ENCODE results near the gene CDH4. TPM values are rescaled to one million over a fixed set of nuclear protein-coding genes. Genes with fewer than 3 reads are reported as not detected.

CDH4 gene
- total RNA-seq, 4 donors from 2014 or later, result not detected

- DNase-seq, result no peak
- H3K4me3 ChIP-seq, result no peak overlapping the region
- H3K36me3 ChIP-seq, result no peaks in the 10 kb centered on the region
- intact Hi-C loops (cut with DNase I; ENCODE audit: low total_unique reads) (no loop called here), in situ Hi-C loops (cut with MboI; ENCODE audit: low pct_ligation_motif_present in 1 of 4, low pct_unique_long_range_greater_than_20kb in 1 of 4, low sequenced_read_pairs in 3 of 4) (no loop called here)
- WGBS, 2 donors (ENCODE audit: low coverage in 1 of 2), result 89% methylated on average over 6 to 25 of the region's 25 CpGs
- H3K27me3 ChIP-seq, result peaks cover 12% of the 10 kb centered on the region
- no peaks in the 10 kb centered on the region for H3K4me1 ChIP-seq
- TF ChIP-seq POLR2AphosphoS5 (IDR thresholded peaks at IDR 0.05), result no peak
- TF ChIP-seq POLR2A (IDR thresholded peaks at IDR 0.05), result no peak
- no peak for TF ChIP-seq CTCF (IDR thresholded peaks at IDR 0.05)
- no peak for TF ChIP-seq EP300 (IDR thresholded peaks at IDR 0.05; ENCODE audit: low read depth)
- H3K27ac ChIP-seq, result no peak overlapping the region
- no peaks in the 10 kb centered on the region for H3K9me3 ChIP-seq
Observed at GRCh38 chr20:61522498-61523090, 270.5 kb downstream of the CDH4 start.

GRCh38 chr20:61523145-61523544 lies 271.1 kb downstream of the CDH4 start:
- no peak for TF ChIP-seq POLR2A (IDR thresholded peaks at IDR 0.05)
- no peak for TF ChIP-seq CTCF (IDR thresholded peaks at IDR 0.05)
- TF ChIP-seq EP300 (IDR thresholded peaks at IDR 0.05; ENCODE audit: low read depth), result no peak
- no peak for TF ChIP-seq POLR2AphosphoS5 (IDR thresholded peaks at IDR 0.05)
- intact Hi-C loops (cut with DNase I; ENCODE audit: low total_unique reads), result no loop called here
- in situ Hi-C loops (cut with MboI; ENCODE audit: low pct_ligation_motif_present in 1 of 4, low pct_unique_long_range_greater_than_20kb in 1 of 4, low sequenced_read_pairs in 3 of 4), result no loop called here
- no peak for DNase-seq
- Histone ChIP-seq H3K4me1 (no peaks in the 10 kb centered on the region), H3K27me3 (peaks cover 12% of the 10 kb centered on the region), H3K9me3 (no peaks in the 10 kb centered on the region), H3K27ac (no peak overlapping the region), H3K36me3 (no peaks in the 10 kb centered on the region), H3K4me3 (no peak overlapping the region)
- 92% methylated on average over 19 of the region's 19 CpGs; no CpG with 5 or more reads in 1 of the 2 donors for WGBS, 2 donors (ENCODE audit: low coverage in 1 of 2)

- Histone ChIP-seq H3K4me1 (no peaks in the 10 kb centered on the region), H3K4me3 (no peak overlapping the region), H3K27me3 (peaks cover 2% of the 10 kb centered on the region), H3K27ac (no peak overlapping the region), H3K36me3 (no peaks in the 10 kb centered on the region), H3K9me3 (no peaks in the 10 kb centered on the region)
- 59 to 70% methylated on average over 2 to 13 of the region's 13 CpGs for WGBS, 2 donors (ENCODE audit: low coverage in 1 of 2)
- no peak for TF ChIP-seq CTCF (IDR thresholded peaks at IDR 0.05)
- TF ChIP-seq POLR2A (IDR thresholded peaks at IDR 0.05), result no peak
- TF ChIP-seq EP300 (IDR thresholded peaks at IDR 0.05; ENCODE audit: low read depth), result no peak
- no peak for TF ChIP-seq POLR2AphosphoS5 (IDR thresholded peaks at IDR 0.05)
- intact Hi-C loops (cut with DNase I; ENCODE audit: low total_unique reads) (no loop called here), in situ Hi-C loops (cut with MboI; ENCODE audit: low pct_ligation_motif_present in 1 of 4, low pct_unique_long_range_greater_than_20kb in 1 of 4, low sequenced_read_pairs in 3 of 4) (no loop called here)
- DNase-seq, result no peak
Observed at GRCh38 chr20:61524951-61525666, 273.0 kb downstream of the CDH4 start.

- TF ChIP-seq POLR2AphosphoS5 (IDR thresholded peaks at IDR 0.05), result no peak
- no peak for TF ChIP-seq EP300 (IDR thresholded peaks at IDR 0.05; ENCODE audit: low read depth)
- no peak for TF ChIP-seq POLR2A (IDR thresholded peaks at IDR 0.05)
- no peak for TF ChIP-seq CTCF (IDR thresholded peaks at IDR 0.05)
- no peaks in the 10 kb centered on the region for H3K4me1 ChIP-seq
- 53 to 59% methylated on average over 8 to 21 of the region's 21 CpGs for WGBS, 2 donors (ENCODE audit: low coverage in 1 of 2)
- in situ Hi-C loops (cut with MboI; ENCODE audit: low pct_ligation_motif_present in 1 of 4, low pct_unique_long_range_greater_than_20kb in 1 of 4, low sequenced_read_pairs in 3 of 4), result no loop called here
- H3K36me3 ChIP-seq, result no peaks in the 10 kb centered on the region
- no peak overlapping the region for H3K27ac ChIP-seq
- H3K27me3 ChIP-seq, result no peaks in the 10 kb centered on the region
- H3K9me3 ChIP-seq, result no peaks in the 10 kb centered on the region
- intact Hi-C loops (cut with DNase I; ENCODE audit: low total_unique reads), result no loop called here
- DNase-seq, result no peak
- H3K4me3 ChIP-seq, result no peak overlapping the region
Observed at GRCh38 chr20:61525781-61526431, 273.8 kb downstream of the CDH4 start.
